H1 (cell line): ENCODE measurements around the gene ASB1. TPM values are rescaled to one million over a fixed set of nuclear protein-coding genes. Genes with fewer than 3 reads are reported as not detected.

ENCODE experiments used
- EZH2 ChIP-seq: fragments of 200-600 bp; sonication (generic); IDR thresholded peaks from 2 replicates; pipeline ENCODE4 v1.7.1; 2012; ENCODE audit warnings: low read depth, mild to moderate bottlenecking, moderate library complexity, low read length, inconsistent platforms; ENCODE audit not compliant: severe bottlenecking
- YY1 ChIP-seq: IDR thresholded peaks from 2 replicates; pipeline ENCODE4 v1.6.1; 2011; ENCODE audit warnings: low read depth, mild to moderate bottlenecking, low read length
- polyA plus RNA-seq, 7 experiments: library from polyadenylated mRNA; depleted of rRNA in 3 of 7; stranded (reverse) in 5 of 7; unstranded in 2 of 7; fragments of >200 nt in 5 of 7; fragments of 200-250 nt in 2 of 7; gene quantifications; 1 replicate in 5 of 7; 2 replicates in 1 of 7; 4 replicates in 1 of 7; pipeline versions ENCODE4 v1.2.1 to v1.2.3, GENCODE V29; 2011 to 2013; ENCODE audit warnings: missing spikeins in 2 of 7, mixed read lengths in 2 of 7
- total RNA-seq: library from RNA; stranded (reverse); fragmentation: NEBNext Ultra II Directional; extraction: Animal tissue kit (Norgen Biotek cat#: 25700); gene quantifications from 2 replicates; pipeline ENCODE4 v1.2.1, GENCODE V29; 2021
- TF ChIP-seq, protein P1 (sequence below): fragments of 300-600 bp; sonication (generic); IDR thresholded peaks from 2 replicates; pipeline ENCODE4 v1.7.1; 2012; ENCODE audit warnings: low read length, moderate library complexity, mild to moderate bottlenecking, inconsistent platforms; ENCODE audit not compliant: insufficient replicate concordance

The ASB1 gene
- total and polyA plus RNA-seq, 2 of the 8 experiments (the other 6 are each of a cell fraction or from before 2014, with no cell fraction given): 24.1 to 36.0 TPM

DNA sequence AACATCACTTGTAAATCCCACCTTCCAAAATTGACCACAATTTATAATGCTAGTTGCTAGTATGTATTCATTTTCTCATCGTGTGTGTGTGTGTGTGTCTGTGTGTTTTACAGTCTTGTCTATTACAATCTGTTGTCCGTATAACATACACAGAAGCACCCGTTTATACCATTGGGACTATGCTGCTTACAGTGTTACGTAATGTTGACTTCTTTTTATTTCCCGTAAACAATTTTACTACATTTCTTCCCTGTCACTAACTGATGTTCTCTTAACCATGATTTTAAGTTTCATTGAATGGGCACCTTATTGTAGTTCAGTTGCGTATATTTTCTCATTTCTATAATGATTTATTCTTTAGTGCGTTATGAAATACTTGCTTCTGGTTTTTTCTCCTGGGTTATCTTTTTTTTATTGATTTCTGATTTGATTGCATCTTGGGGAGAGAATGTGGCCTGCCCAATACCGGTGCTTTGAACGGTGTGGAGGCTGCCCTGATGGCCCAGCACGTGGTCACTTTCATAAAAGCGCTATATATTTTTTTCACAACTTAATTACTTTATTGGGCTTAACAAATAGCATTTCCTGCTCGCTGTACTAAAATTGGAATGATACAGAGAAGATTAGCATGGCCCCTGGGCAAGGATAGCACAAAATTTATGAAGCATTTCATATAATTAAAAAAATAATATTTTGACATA, 14.5 kb upstream of the ASB1 start (continued):
- TF ChIP-seq, protein P1, sequence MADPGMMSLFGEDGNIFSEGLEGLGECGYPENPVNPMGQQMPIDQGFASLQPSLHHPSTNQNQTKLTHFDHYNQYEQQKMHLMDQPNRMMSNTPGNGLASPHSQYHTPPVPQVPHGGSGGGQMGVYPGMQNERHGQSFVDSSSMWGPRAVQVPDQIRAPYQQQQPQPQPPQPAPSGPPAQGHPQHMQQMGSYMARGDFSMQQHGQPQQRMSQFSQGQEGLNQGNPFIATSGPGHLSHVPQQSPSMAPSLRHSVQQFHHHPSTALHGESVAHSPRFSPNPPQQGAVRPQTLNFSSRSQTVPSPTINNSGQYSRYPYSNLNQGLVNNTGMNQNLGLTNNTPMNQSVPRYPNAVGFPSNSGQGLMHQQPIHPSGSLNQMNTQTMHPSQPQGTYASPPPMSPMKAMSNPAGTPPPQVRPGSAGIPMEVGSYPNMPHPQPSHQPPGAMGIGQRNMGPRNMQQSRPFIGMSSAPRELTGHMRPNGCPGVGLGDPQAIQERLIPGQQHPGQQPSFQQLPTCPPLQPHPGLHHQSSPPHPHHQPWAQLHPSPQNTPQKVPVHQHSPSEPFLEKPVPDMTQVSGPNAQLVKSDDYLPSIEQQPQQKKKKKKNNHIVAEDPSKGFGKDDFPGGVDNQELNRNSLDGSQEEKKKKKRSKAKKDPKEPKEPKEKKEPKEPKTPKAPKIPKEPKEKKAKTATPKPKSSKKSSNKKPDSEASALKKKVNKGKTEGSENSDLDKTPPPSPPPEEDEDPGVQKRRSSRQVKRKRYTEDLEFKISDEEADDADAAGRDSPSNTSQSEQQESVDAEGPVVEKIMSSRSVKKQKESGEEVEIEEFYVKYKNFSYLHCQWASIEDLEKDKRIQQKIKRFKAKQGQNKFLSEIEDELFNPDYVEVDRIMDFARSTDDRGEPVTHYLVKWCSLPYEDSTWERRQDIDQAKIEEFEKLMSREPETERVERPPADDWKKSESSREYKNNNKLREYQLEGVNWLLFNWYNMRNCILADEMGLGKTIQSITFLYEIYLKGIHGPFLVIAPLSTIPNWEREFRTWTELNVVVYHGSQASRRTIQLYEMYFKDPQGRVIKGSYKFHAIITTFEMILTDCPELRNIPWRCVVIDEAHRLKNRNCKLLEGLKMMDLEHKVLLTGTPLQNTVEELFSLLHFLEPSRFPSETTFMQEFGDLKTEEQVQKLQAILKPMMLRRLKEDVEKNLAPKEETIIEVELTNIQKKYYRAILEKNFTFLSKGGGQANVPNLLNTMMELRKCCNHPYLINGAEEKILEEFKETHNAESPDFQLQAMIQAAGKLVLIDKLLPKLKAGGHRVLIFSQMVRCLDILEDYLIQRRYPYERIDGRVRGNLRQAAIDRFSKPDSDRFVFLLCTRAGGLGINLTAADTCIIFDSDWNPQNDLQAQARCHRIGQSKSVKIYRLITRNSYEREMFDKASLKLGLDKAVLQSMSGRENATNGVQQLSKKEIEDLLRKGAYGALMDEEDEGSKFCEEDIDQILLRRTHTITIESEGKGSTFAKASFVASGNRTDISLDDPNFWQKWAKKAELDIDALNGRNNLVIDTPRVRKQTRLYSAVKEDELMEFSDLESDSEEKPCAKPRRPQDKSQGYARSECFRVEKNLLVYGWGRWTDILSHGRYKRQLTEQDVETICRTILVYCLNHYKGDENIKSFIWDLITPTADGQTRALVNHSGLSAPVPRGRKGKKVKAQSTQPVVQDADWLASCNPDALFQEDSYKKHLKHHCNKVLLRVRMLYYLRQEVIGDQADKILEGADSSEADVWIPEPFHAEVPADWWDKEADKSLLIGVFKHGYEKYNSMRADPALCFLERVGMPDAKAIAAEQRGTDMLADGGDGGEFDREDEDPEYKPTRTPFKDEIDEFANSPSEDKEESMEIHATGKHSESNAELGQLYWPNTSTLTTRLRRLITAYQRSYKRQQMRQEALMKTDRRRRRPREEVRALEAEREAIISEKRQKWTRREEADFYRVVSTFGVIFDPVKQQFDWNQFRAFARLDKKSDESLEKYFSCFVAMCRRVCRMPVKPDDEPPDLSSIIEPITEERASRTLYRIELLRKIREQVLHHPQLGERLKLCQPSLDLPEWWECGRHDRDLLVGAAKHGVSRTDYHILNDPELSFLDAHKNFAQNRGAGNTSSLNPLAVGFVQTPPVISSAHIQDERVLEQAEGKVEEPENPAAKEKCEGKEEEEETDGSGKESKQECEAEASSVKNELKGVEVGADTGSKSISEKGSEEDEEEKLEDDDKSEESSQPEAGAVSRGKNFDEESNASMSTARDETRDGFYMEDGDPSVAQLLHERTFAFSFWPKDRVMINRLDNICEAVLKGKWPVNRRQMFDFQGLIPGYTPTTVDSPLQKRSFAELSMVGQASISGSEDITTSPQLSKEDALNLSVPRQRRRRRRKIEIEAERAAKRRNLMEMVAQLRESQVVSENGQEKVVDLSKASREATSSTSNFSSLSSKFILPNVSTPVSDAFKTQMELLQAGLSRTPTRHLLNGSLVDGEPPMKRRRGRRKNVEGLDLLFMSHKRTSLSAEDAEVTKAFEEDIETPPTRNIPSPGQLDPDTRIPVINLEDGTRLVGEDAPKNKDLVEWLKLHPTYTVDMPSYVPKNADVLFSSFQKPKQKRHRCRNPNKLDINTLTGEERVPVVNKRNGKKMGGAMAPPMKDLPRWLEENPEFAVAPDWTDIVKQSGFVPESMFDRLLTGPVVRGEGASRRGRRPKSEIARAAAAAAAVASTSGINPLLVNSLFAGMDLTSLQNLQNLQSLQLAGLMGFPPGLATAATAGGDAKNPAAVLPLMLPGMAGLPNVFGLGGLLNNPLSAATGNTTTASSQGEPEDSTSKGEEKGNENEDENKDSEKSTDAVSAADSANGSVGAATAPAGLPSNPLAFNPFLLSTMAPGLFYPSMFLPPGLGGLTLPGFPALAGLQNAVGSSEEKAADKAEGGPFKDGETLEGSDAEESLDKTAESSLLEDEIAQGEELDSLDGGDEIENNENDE: no peak
- TF ChIP-seq EZH2 (no peak), YY1 (no peak)
